Epithelial cell of esophagus (primary cell): ENCODE data around the gene ANO6.
A peak's percentile ranks its signal among the peaks of the same experiment; 100 is the strongest.

Experiments used
- DNase-seq: peaks from one replicate; pipeline ENCODE4 v3.0.0; 2010; ENCODE audit warnings: low read depth
- H3K4me3 ChIP-seq: 2 replicates; pipeline ENCODE4 v1.5.1; 2011; ENCODE audit warnings: mild to moderate bottlenecking, low read length, control low read depth
- TF ChIP-seq, protein P1 (sequence below): IDR thresholded peaks from 2 replicates; pipeline ENCODE4 v1.5.1; 2011; ENCODE audit warnings: low read depth, mild to moderate bottlenecking, low read length, control low read depth, inconsistent platforms; ENCODE audit not compliant: insufficient read depth; ENCODE audit errors: missing control alignments

The ANO6 gene

DNA sequence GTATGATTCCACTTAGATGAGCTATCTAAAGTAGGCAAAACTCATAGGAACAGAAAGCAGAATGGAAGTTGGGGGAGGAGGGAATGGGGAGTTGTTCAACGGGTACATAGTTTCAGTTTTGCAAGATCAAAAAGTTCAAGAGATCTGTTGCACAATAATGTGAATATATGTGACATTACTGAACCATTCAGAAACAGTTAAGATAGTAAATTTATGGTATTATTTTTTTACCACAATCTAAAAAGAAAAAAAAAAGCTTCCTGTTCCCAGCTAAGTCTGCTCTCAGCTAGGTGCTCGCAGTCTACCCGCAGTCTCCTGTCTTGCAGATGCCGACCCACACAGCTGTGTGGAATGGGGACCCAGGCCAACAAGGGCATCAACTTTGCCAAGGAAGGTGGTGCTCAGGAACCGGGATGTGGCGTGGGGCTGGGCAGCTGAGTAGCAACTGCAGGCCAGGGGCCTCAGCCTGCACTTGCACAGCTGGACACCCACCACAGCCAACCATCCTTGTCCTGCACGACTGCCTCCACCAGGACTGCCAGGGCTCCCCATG lies 15.3 kb upstream of the ANO6 start:
- DNase-seq = peak; percentile 35
- no peak overlapping the region for H3K4me3 ChIP-seq
- TF ChIP-seq, protein P1, sequence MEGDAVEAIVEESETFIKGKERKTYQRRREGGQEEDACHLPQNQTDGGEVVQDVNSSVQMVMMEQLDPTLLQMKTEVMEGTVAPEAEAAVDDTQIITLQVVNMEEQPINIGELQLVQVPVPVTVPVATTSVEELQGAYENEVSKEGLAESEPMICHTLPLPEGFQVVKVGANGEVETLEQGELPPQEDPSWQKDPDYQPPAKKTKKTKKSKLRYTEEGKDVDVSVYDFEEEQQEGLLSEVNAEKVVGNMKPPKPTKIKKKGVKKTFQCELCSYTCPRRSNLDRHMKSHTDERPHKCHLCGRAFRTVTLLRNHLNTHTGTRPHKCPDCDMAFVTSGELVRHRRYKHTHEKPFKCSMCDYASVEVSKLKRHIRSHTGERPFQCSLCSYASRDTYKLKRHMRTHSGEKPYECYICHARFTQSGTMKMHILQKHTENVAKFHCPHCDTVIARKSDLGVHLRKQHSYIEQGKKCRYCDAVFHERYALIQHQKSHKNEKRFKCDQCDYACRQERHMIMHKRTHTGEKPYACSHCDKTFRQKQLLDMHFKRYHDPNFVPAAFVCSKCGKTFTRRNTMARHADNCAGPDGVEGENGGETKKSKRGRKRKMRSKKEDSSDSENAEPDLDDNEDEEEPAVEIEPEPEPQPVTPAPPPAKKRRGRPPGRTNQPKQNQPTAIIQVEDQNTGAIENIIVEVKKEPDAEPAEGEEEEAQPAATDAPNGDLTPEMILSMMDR = no peak

DNA sequence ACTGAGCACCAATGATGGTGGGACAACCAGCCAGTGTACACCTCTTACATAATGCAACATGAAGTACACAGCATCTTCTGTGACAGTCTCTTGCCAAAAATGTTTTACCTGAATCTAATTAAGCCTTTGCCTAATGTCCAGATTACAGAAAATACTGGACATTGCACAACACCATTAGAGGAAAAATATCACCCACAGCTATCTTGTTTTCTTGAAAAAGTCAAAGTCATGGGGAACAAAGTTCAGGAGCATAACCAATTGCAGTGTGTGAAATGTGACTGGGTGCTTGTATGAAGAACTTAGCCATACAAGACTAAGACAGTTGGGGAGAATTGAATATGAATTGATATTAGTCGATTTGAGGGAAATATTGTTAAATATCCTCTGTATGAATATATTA lies 12.1 kb upstream of the ANO6 start:
- H3K4me3 ChIP-seq = no peak overlapping the region
- TF ChIP-seq, protein P1 = no peak
- DNase-seq = no peak

DNA sequence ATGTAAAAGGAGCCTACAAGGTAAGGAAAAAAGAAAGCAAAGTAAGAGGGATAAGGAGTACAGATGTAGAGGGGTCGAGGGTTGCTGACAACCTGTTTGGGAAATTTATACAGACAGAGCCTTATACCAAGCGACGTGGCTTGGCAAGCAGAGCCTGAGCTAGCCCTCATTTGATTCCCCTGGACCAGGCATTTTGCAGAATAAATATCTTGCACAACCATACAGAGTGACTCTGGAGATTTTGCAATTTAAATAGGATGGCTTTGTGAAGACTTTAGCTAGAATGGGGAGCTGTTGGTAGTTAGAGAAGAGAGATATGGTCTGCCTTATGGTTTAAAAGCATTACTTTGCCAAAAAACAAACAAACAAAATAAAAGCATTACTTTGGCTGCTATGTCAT lies 11.1 kb upstream of the ANO6 start:
- no peak for DNase-seq
- H3K4me3 ChIP-seq = no peak overlapping the region
- TF ChIP-seq, protein P1 = no peak

DNA sequence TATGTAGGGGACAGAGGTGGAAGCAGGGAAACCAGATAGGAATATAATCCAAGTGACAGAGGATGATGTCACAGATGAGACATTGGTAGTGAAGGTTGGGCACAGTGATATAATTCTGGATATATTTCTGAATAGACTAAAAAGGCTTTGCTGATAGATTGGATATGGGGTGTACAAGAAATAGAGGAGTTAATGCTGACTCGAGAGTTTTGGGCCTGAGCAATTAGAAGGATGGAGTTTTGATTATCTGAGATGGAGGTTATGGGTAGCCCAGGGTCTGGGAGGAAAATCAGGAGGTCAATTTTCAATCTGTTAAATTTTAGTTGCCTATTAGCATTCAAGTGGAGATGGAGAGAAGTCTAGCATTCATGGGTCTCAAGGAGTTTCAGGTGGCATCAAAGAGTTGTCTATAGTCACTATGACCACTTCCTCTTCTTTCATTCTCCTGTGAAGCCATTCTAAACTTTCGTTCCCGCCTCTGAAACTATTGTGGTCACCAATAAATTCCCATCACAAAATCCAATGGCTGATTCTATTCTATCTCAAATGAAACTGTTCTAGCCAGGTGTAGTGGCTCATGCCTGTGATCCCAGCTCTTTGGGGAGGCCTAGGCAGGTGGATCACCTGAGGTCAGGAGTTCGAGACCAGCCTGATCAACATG lies 10.6 kb upstream of the ANO6 start:
- DNase-seq = no peak
- TF ChIP-seq, protein P1 = no peak
- no peak overlapping the region for H3K4me3 ChIP-seq

DNA sequence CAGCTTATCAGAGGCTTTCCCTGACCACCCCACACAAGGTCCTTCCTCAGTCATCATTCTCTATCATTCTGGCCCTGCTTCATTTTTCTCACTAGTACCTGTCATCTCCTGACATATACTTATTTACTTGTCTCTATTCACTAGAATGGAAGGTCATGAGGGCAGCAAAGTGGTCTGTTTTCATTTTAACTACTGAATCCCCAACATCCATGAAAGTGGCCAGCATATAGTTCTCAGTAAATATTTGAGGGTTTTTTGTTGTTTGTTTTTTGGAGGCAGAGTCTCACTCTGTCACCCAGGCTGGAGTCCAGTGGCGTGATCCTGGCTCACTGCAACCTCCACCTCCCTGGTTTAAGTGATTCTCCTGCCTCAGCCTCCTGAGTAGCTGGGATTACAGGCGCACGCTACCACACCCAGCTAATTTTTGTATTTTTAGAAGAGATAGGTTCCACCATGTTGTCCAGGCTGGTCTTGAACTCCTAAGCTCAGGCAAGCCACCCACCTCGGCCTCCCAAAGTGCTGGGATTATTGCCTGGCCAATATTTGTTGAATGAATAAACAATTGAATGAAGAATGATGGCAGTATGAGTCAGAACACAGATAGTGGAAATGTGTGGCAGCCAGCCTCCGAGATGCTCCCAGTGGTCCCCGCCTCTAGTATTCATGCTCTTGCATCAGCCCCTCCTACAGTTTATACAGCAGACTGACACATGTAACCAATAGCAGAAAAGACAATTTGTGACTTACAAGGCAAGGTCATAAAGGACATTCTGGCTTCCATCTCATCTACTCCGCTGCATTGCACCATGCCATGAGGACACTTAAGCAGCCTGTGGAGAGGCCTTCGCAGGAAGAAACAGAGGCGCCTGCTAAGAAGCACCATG lies 7.0 kb upstream of the ANO6 start:
- peak; percentile 51 for DNase-seq
- TF ChIP-seq, protein P1 = no peak
- H3K4me3 ChIP-seq = no peak overlapping the region

DNA sequence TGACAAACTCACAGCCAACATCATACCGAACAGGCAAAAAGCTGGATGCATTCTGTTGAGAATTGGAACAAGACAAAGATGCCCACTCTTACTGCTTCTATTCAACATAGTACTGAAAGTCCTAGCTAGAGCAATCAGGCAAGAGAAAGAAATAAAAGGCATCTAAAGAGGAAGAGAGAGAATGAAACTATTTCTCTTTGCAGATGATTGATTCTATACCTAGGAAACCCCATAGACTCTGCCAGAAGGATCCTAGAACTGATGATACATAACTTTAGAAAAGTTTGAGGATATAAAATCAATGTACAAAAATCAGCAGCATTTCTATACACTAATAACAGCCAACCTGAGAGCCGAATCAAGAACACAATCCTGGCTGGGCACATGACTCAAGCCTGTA lies 6.1 kb upstream of the ANO6 start:
- H3K4me3 ChIP-seq = no peak overlapping the region
- TF ChIP-seq, protein P1 = no peak
- DNase-seq = no peak
